ENCODE measurements around the gene DNMT1.

Gene DNMT1

GRCh38 chr19:10206226-10206885 lies 11.6 kb upstream of the DNMT1 start:
- DNase-seq (ENCODE audit: low spot score), result no peak
- no peak overlapping the region for H2AFZ ChIP-seq (ENCODE audit: low read length)
- no peak overlapping the region for H3K4me3 ChIP-seq (ENCODE audit: low read length in 2 of 2)
- no peak overlapping the region for H3K9ac ChIP-seq (ENCODE audit: low read depth, low read length, poor library complexity)
- no peak overlapping the region for H3K18ac ChIP-seq (ENCODE audit: low read length)
- H3K4me1 ChIP-seq (ENCODE audit: control insufficient read depth in 2 of 2, insufficient read depth in 1 of 2, low read depth in 1 of 2, low read length in 2 of 2), result no peaks in the 10 kb centered on the region
- H3K23ac ChIP-seq (ENCODE audit: low read depth, low read length, poor library complexity), result no peak overlapping the region
- no peak overlapping the region for H2BK120ac ChIP-seq (ENCODE audit: low read depth, low read length)
- no peaks in the 10 kb centered on the region for H3K79me1 ChIP-seq (ENCODE audit: low read depth, low read length)
- H3K4ac ChIP-seq (ENCODE audit: low read length), result no peak overlapping the region
- H3K36me3 ChIP-seq (replicated peaks in 1 of 2; ENCODE audit: control insufficient read depth in 2 of 2, insufficient read depth in 2 of 2, low read length in 2 of 2), result no peaks in the 10 kb centered on the region
- H4K91ac ChIP-seq (ENCODE audit: low read depth, low read length, poor library complexity), result no peak overlapping the region
- no peak overlapping the region for H2BK5ac ChIP-seq (ENCODE audit: low read length)
- no peak overlapping the region for H2BK12ac ChIP-seq (ENCODE audit: low read length)
- H4K8ac ChIP-seq (ENCODE audit: low read depth, low read length), result no peak overlapping the region
- H3K14ac ChIP-seq (ENCODE audit: low read length), result no peak overlapping the region
- no peak overlapping the region for H3K27ac ChIP-seq (replicated peaks; ENCODE audit: low read length)
- H3K27me3 ChIP-seq (ENCODE audit: control insufficient read depth in 3 of 3, insufficient read depth in 3 of 3, low read depth in 1 of 3, low read length in 3 of 3), result no peaks in the 10 kb centered on the region
- H2AK5ac ChIP-seq (ENCODE audit: low read depth, low read length), result no peak overlapping the region
- no peak overlapping the region for H3K4me2 ChIP-seq (ENCODE audit: insufficient read depth, low read length, poor library complexity, severe bottlenecking)
- H3K9me3 ChIP-seq (replicated peaks in 1 of 2; ENCODE audit: control insufficient read depth in 2 of 2, insufficient read depth in 1 of 2, low read depth in 1 of 2, low read length in 2 of 2), result peaks cover 0 to 16% of the 10 kb centered on the region in 2 donors
- no CpG with 5 or more reads among the region's 10 CpGs for WGBS, 2 donors (ENCODE audit: extremely low coverage in 2 of 2, insufficient read length in 2 of 2, insufficient replicate concordance in 1 of 2)
- H2BK15ac ChIP-seq (ENCODE audit: low read length), result no peak overlapping the region

DNA sequence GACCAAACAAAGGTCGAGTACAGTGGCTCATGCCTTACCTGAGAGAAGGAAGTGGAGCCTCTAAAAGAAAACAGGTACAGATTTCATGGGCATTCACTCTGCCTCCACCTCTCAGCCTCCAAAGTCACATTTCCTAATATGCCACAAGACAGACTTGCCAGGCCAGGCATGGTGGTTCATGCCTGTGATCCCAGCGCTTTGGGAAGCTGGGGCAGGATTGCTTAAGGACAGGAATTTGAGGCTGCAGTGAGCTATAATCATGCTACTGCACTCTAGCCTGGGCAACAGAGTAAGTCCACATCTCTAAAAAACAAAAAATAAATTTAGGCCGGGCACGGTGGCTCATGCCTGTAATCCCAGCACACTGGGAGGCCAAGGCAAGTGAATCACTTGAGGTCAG lies 10.9 kb upstream of the DNMT1 start:
- Histone ChIP-seq H2AFZ (ENCODE audit: low read length) (no peak overlapping the region), H2AK5ac (ENCODE audit: low read depth, low read length) (no peak overlapping the region), H3K18ac (ENCODE audit: low read length) (no peak overlapping the region), H3K27me3 (ENCODE audit: control insufficient read depth in 3 of 3, insufficient read depth in 3 of 3, low read depth in 1 of 3, low read length in 3 of 3) (no peaks in the 10 kb centered on the region), H3K14ac (ENCODE audit: low read length) (no peak overlapping the region), H3K9me3 (replicated peaks in 1 of 2; ENCODE audit: control insufficient read depth in 2 of 2, insufficient read depth in 1 of 2, low read depth in 1 of 2, low read length in 2 of 2) (peaks cover 0 to 16% of the 10 kb centered on the region in 2 donors), H3K27ac (replicated peaks; ENCODE audit: low read length) (no peak overlapping the region), H4K8ac (ENCODE audit: low read depth, low read length) (no peak overlapping the region), H4K91ac (ENCODE audit: low read depth, low read length, poor library complexity) (no peak overlapping the region), H3K4me3 (ENCODE audit: low read length in 2 of 2) (no peak overlapping the region), H2BK15ac (ENCODE audit: low read length) (no peak overlapping the region), H2BK5ac (ENCODE audit: low read length) (no peak overlapping the region), H3K4ac (ENCODE audit: low read length) (no peak overlapping the region), H3K9ac (ENCODE audit: low read depth, low read length, poor library complexity) (no peak overlapping the region), H3K23ac (ENCODE audit: low read depth, low read length, poor library complexity) (no peak overlapping the region), H3K36me3 (replicated peaks in 1 of 2; ENCODE audit: control insufficient read depth in 2 of 2, insufficient read depth in 2 of 2, low read length in 2 of 2) (no peaks in the 10 kb centered on the region), H2BK120ac (ENCODE audit: low read depth, low read length) (no peak overlapping the region), H2BK12ac (ENCODE audit: low read length) (no peak overlapping the region), H3K79me1 (ENCODE audit: low read depth, low read length) (no peaks in the 10 kb centered on the region), H3K4me2 (ENCODE audit: insufficient read depth, low read length, poor library complexity, severe bottlenecking) (no peak overlapping the region), H3K4me1 (ENCODE audit: control insufficient read depth in 2 of 2, insufficient read depth in 1 of 2, low read depth in 1 of 2, low read length in 2 of 2) (no peaks in the 10 kb centered on the region)
- no CpG with 5 or more reads among the region's 4 CpGs for WGBS, 2 donors (ENCODE audit: extremely low coverage in 2 of 2, insufficient read length in 2 of 2, insufficient replicate concordance in 1 of 2)
- DNase-seq (ENCODE audit: low spot score), result no peak

- Histone ChIP-seq H3K4ac (ENCODE audit: low read length) (no peak overlapping the region), H2BK120ac (ENCODE audit: low read depth, low read length) (no peak overlapping the region), H3K4me1 (ENCODE audit: control insufficient read depth in 2 of 2, insufficient read depth in 1 of 2, low read depth in 1 of 2, low read length in 2 of 2) (no peaks in the 10 kb centered on the region), H3K4me2 (ENCODE audit: insufficient read depth, low read length, poor library complexity, severe bottlenecking) (no peak overlapping the region), H3K23ac (ENCODE audit: low read depth, low read length, poor library complexity) (no peak overlapping the region), H2AFZ (ENCODE audit: low read length) (no peak overlapping the region), H3K14ac (ENCODE audit: low read length) (no peak overlapping the region), H3K36me3 (replicated peaks in 1 of 2; ENCODE audit: control insufficient read depth in 2 of 2, insufficient read depth in 2 of 2, low read length in 2 of 2) (no peaks in the 10 kb centered on the region), H2BK15ac (ENCODE audit: low read length) (no peak overlapping the region), H2AK5ac (ENCODE audit: low read depth, low read length) (no peak overlapping the region), H3K9ac (ENCODE audit: low read depth, low read length, poor library complexity) (no peak overlapping the region), H2BK5ac (ENCODE audit: low read length) (no peak overlapping the region), H3K27me3 (ENCODE audit: control insufficient read depth in 3 of 3, insufficient read depth in 3 of 3, low read depth in 1 of 3, low read length in 3 of 3) (no peaks in the 10 kb centered on the region), H3K18ac (ENCODE audit: low read length) (no peak overlapping the region), H4K8ac (ENCODE audit: low read depth, low read length) (no peak overlapping the region), H3K79me1 (ENCODE audit: low read depth, low read length) (no peaks in the 10 kb centered on the region), H3K27ac (replicated peaks; ENCODE audit: low read length) (no peak overlapping the region), H3K4me3 (ENCODE audit: low read length in 2 of 2) (no peak overlapping the region), H3K9me3 (replicated peaks in 1 of 2; ENCODE audit: control insufficient read depth in 2 of 2, insufficient read depth in 1 of 2, low read depth in 1 of 2, low read length in 2 of 2) (peaks cover 0 to 16% of the 10 kb centered on the region in 2 donors), H4K91ac (ENCODE audit: low read depth, low read length, poor library complexity) (no peak overlapping the region), H2BK12ac (ENCODE audit: low read length) (no peak overlapping the region)
- no peak for DNase-seq (ENCODE audit: low spot score)
- WGBS, 2 donors (ENCODE audit: extremely low coverage in 2 of 2, insufficient read length in 2 of 2, insufficient replicate concordance in 1 of 2), result no CpG with 5 or more reads among the region's 3 CpGs
Measured at GRCh38 chr19:10203686-10204085, 8.9 kb upstream of the DNMT1 start.

DNA sequence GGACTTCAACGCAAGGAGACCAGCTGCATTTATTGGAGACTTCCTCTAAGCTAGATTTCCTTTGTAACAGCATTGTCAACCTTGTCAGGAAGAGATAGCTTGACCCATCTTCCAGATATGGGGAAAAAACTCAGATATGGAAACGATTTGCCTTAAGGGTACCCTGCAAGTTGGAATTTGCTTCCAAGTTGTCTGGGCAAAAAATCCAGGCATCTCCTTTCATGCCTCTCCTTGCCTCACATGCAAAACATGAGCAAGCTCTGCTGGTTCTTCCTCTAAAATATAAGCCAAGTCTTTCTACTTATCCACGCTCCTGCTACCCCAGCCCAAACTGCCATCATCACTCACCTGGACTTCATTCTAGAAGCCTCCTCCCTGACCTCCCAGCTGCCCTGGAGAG lies 6.4 kb upstream of the DNMT1 start:
- no peak overlapping the region for H3K4me2 ChIP-seq (ENCODE audit: insufficient read depth, low read length, poor library complexity, severe bottlenecking)
- H3K9ac ChIP-seq (ENCODE audit: low read depth, low read length, poor library complexity), result no peak overlapping the region
- no peak overlapping the region for H2BK15ac ChIP-seq (ENCODE audit: low read length)
- no CpG with 5 or more reads among the region's 3 CpGs for WGBS, 2 donors (ENCODE audit: extremely low coverage in 2 of 2, insufficient read length in 2 of 2, insufficient replicate concordance in 1 of 2)
- H3K79me1 ChIP-seq (ENCODE audit: low read depth, low read length), result no peaks in the 10 kb centered on the region
- no peaks in the 10 kb centered on the region for H3K4me1 ChIP-seq (ENCODE audit: control insufficient read depth in 2 of 2, insufficient read depth in 1 of 2, low read depth in 1 of 2, low read length in 2 of 2)
- H2BK12ac ChIP-seq (ENCODE audit: low read length), result no peak overlapping the region
- no peak overlapping the region for H4K91ac ChIP-seq (ENCODE audit: low read depth, low read length, poor library complexity)
- H2AFZ ChIP-seq (ENCODE audit: low read length), result no peak overlapping the region
- H3K36me3 ChIP-seq (replicated peaks in 1 of 2; ENCODE audit: control insufficient read depth in 2 of 2, insufficient read depth in 2 of 2, low read length in 2 of 2), result no peaks in the 10 kb centered on the region
- H3K4me3 ChIP-seq (ENCODE audit: low read length in 2 of 2), result no peak overlapping the region
- H3K4ac ChIP-seq (ENCODE audit: low read length), result no peak overlapping the region
- no peak overlapping the region for H2BK5ac ChIP-seq (ENCODE audit: low read length)
- no peaks in the 10 kb centered on the region for H3K27me3 ChIP-seq (ENCODE audit: control insufficient read depth in 3 of 3, insufficient read depth in 3 of 3, low read depth in 1 of 3, low read length in 3 of 3)
- DNase-seq (ENCODE audit: low spot score), result no peak
- no peak overlapping the region for H3K27ac ChIP-seq (replicated peaks; ENCODE audit: low read length)
- no peak overlapping the region for H4K8ac ChIP-seq (ENCODE audit: low read depth, low read length)
- no peaks in the 10 kb centered on the region for H3K9me3 ChIP-seq (replicated peaks in 1 of 2; ENCODE audit: control insufficient read depth in 2 of 2, insufficient read depth in 1 of 2, low read depth in 1 of 2, low read length in 2 of 2)
- H2AK5ac ChIP-seq (ENCODE audit: low read depth, low read length), result no peak overlapping the region
- H3K14ac ChIP-seq (ENCODE audit: low read length), result no peak overlapping the region
- H3K18ac ChIP-seq (ENCODE audit: low read length), result no peak overlapping the region
- no peak overlapping the region for H3K23ac ChIP-seq (ENCODE audit: low read depth, low read length, poor library complexity)
- no peak overlapping the region for H2BK120ac ChIP-seq (ENCODE audit: low read depth, low read length)

Measured in neuronal stem cell (in vitro differentiated cells).